Measurements from ENCODE around the gene ABCC4. TPM values are rescaled to one million over a fixed set of nuclear protein-coding genes. Genes with fewer than 3 reads are reported as not detected.

Gene ABCC4
- total RNA-seq, 1 donor, result 21.4 TPM

DNA sequence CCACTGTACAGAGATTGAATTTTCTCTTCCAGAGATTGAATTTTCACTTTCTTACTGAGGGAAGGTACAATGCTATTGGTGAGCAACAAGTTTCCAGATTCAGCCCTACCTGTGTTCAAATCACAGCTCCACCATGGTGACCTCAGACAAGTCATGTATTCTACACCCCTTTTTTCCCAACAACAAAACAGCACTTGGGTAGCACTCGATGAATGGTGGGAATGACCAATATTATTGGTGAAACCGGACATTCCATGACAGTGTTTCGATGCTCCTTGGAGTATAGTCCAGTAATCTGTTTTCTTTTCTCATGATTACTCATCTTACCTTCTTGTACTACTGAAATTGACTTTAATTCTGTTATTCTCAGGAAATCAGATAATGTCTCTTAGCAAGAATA is 322.7 kb downstream of the ABCC4 start:
- H3K4me3 ChIP-seq (ENCODE audit: low read depth, low read length), result no peak overlapping the region
- TF ChIP-seq, protein P1, sequence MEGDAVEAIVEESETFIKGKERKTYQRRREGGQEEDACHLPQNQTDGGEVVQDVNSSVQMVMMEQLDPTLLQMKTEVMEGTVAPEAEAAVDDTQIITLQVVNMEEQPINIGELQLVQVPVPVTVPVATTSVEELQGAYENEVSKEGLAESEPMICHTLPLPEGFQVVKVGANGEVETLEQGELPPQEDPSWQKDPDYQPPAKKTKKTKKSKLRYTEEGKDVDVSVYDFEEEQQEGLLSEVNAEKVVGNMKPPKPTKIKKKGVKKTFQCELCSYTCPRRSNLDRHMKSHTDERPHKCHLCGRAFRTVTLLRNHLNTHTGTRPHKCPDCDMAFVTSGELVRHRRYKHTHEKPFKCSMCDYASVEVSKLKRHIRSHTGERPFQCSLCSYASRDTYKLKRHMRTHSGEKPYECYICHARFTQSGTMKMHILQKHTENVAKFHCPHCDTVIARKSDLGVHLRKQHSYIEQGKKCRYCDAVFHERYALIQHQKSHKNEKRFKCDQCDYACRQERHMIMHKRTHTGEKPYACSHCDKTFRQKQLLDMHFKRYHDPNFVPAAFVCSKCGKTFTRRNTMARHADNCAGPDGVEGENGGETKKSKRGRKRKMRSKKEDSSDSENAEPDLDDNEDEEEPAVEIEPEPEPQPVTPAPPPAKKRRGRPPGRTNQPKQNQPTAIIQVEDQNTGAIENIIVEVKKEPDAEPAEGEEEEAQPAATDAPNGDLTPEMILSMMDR (IDR thresholded peaks at IDR 0.05; ENCODE audit: insufficient read depth, low read length), result no peak
- DNase-seq (ENCODE audit: low read depth), result no peak

DNA sequence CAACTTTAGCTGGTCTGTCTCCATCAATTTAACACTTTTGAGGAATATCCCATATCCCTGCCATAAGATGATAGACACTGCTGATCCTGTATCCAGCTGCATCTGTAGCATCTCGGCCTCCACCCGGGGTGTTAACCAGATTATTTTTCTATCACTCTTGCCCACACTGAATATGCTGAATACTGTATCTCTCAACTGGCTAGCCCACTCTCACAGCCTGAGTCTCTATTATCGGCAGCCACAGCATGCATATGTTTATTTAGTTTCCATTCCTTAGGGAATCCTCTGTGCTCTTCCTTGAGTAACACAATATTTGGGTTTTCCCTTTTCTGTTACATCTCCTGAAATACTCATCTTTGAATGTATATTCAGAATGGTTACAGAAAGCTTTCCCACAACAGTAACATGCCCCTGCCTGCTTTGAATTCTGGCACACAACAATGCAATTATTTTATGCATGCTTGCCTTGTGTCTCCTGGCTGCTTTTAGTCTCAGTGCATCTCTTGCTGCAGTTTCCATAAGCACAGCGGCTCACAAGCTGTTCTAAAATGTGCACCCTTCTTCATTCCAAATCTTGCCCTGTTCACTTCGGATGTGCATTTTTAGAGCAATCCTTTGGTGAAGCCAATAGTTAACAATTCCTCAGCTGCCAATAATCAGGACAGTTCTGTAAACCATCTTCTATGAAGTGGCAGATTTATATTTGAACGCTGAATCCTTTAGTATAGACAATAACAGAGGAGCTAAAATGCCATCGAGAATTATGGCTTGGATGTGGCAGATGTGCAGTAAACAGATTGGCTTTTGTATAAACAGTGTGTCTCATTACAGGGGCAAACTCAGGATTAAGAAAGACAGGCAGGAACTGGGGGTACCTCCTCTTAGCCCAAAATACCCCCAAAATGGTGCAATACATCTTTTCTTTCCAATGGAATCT is 327.0 kb downstream of the ABCC4 start:
- no peak for DNase-seq (ENCODE audit: low read depth)
- H3K4me3 ChIP-seq (ENCODE audit: low read depth, low read length), result no peak overlapping the region
- TF ChIP-seq, protein P1 (IDR thresholded peaks at IDR 0.05; ENCODE audit: insufficient read depth, low read length), result no peak

DNA sequence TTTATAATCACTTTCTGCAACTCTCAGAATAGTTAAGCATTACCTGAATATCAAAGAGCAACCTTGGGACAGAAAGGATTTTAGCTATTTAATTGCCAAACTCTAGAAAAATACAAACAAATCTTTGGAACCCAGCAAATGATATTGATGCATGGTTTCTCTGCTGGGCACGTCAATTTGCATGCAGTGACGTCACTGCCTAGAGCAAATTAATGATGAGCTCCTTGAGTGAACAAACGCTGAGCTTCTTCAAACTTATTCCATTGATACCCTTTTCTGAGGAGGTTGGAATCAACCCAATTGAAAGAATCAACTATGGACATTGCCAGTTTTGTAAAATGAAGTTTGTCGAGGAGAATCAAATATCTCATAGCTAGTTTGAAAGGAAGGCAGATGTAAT is 329.0 kb downstream of the ABCC4 start:
- no peak overlapping the region for H3K4me3 ChIP-seq (ENCODE audit: low read depth, low read length)
- TF ChIP-seq, protein P1 (IDR thresholded peaks at IDR 0.05; ENCODE audit: insufficient read depth, low read length), result no peak

More for the DNA sequence above, 329.0 kb downstream of the ABCC4 start:
- DNase-seq (ENCODE audit: low read depth), result no peak

Small RNAs within 50 kb of the gene (small RNA-seq; reads per million reads assigned to genes)
- gene RNU6-62P (not detected), gene RNY3P8 (not detected), gene RNY4P27 (0.25 reads per million)

Data from fibroblast of the aortic adventitia (primary cell).